GM21529 (cell line): ENCODE measurements around the gene CANT1.

Experiments
- ATAC-seq: cut with Tn5 transposase; IDR thresholded peaks from one replicate; pipeline ENCODE4 v1.9.1; 2021; ENCODE audit not compliant: unreplicated experiment

Gene CANT1

DNA sequence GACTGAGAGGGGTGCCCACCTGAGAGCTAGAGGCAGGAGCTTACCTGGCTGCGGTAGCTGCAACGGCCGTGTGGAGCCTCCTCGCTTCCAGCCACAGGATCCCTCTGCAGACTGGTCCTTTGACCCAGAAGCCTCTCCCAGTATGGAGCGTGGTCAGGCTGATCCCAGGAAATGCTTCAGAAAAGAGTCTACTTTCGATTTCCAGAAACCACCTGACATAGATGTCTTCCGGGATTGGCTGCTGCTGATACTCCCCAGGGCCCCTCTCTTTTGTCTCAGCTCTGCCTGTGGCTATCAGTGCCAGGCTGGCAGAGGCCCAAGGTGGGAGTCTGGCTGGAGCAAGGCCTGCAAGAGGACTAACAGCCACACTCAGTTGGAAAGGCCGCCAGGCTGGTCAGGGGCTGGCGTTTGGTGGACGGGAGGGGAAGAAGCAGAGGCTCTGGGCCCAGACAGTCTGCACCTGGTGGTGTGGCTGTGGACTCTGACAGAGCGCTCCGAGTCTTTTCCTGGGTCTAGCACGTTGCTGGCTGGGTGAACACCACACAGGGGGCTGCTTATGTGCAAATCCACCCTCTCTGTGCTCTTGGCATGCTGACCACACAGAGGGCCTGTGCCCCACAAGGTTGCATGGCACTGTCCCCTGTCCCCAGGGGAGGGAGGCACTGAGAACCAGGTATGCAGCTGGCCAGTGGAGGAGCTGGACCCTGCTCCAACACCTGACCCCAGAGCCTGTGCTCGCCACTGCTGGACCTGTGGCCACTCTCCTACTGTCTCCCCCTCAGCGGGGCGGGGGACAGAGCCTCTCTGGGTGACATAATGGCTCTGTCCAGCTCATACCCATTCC, 29.6 kb downstream of the CANT1 start, which contains the start of gene LGALS3BP:
Gene LGALS3BP (minus strand): TSS at position 144 of the 844 bp plus-strand sequence. CDS start 2,732 bp downstream, outside the sequence.
- ATAC-seq, result no peak

GRCh38 chr17:78977997-78978973, 31.3 kb downstream of the CANT1 start:
- no peak for ATAC-seq

DNA sequence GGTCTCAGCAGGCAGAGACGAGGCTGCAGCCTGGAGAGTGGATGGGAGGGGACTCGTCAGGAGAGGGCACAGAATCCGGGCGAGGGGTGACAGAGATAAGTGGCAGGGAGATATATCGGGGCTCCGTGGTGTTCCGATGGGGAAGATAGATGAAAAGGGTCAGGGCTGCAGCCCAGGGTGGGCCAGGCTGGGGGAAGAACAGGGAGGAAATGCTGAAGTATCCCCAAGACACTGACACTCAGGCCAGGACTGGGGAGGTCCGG, 32.0 kb downstream of the CANT1 start:
- ATAC-seq, result no peak

DNA sequence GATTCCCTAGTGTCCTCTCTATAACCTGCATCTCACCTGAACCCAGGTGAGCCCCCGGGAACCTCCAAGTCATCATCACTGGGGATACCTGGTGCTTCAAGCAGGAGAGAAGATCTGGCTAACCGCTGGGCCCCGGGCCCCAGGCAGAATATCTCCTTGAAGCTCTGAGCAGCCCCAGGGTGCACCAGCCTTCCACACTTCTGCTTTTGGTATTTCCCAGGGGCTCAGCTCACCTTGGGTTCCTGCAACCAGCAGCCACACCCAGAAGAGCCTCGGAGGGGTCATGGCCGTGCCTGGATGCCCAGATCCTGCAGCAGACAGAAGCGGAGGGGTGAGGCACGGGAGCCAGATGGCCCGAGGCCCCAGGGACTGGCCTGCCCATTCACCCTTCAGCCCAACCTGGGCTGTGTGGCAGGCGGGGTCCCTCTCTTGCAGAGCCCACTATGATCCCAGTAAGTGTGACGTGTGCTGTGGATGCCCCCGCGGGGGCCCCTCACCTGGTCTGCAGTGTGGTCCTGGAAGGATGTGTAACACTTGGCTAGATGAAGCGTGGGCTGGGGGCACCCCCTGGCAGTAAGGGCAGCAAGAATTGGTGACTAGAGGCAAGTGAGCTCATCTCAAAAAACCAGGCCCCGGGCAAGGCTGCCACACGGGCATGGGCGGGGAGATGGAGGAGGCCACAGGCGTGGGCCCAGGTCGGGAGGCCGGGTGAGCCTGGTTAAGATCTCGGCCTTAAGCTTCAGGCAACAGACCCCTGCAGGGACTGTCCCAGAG, 32.5 kb downstream of the CANT1 start:
- no peak for ATAC-seq

DNA sequence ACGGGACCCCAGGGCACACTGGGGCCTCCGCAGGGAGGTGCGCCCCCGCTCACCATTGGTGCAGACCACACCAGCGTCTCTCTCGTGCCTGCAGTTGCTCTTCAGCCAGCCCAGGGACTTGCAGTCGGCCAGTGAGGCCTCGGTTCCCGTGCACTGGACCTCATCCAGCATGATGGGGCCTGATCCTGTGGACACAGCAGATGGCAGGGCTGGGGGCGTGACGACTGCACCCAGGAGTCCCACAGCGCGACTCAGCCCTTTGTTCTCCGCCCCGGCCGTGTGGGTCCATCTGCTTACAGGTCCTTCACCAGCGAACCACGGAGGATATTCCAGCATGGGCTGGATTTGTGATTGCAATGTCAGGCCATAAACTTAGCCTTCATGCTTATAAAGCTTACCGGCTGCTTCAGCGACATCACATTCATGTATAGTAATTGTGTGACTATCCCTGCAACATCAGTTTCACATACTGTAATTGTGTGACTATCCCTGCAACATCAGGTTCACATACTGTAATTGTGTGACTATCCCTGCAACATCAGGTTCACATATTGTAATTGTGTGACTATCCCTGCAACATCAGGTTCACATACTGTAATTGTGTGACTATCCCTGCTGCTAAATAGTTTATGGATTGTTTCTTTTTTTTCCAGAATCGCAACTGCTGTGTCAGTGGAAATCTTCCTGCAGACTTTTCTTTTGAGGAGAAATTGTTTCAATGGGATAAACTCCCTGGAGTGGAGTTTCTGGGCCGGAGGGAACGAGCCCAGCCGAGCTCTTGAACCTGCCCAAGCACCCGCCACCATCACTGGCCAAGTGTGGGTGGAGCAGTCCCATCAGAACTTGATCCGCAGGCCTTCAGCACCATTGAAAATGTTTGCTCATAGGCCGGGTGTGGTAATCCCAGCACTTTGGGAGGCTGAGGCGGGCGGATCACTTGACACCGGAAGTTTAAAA, 34.7 kb downstream of the CANT1 start:
- no peak for ATAC-seq

GRCh38 chr17:78973792-78974520, 35.6 kb downstream of the CANT1 start:
- no peak for ATAC-seq

DNA sequence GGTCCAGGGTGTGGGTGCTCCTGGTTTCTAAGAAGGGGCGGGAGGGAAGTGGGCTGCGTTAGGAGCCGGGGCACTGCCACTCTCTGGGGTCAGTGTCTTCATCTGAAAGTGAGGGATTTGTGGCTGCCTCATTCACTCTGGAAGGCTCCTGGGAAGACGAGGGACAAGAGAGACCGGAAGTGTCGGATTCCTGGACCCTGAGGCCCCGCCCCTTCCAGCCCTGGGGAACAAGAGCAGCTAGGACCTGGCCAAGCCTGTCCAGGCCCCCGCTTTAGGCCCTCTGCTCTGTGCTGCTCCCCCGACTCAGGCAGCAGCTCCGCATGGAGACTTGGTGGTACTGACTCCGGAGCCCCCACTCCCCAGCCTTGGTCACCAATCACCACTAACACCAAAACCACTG, 36.4 kb downstream of the CANT1 start:
- no peak for ATAC-seq

- ATAC-seq, result no peak
These were observed 37.0 kb downstream of the CANT1 start for GRCh38 chr17:78972507-78973105.

GRCh38 chr17:78971756-78972506, 37.6 kb downstream of the CANT1 start:
- ATAC-seq, result no peak

DNA sequence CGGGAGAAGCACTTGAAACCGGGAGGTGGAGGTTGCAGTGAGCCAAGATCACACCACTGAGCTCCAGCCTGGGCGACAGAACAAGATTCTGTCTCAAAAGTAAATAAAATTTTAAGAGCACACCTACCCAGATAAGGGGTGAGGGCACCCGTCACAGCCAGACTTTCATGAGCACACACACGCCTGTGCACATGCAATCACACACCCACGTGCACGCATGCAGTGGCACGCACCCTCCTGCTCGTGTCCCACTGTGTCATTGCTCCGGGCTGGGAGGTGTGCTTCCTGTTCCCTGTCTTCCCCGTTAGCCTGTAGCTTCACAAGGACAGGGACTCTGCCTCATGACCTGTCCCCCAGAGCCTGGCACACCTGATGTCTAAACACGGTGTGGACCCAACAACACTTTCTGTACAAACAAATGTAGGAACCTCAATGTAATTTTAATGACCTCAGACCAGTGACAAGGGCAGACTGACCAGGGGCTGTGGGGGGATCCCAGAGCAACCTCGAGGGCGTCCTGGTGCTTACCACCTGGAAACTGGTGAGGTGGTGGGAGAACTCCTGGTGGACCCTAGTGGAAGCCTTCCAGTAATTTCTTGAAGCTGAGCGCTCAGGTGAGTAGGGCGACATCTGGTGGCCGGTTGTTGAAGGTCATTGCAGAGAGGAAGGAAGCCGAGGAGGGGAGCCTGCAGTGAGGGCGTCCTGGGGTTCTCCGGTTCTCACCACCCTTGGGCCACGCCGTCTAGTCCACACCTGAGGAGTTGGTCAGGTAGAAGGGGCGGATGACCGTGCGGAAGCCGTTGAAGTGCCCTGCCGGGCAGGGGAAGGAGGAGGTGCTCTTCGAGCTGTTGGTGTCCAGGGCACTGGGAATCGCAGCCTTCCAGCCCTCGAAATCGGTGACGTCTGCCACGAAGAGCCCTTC, 38.5 kb downstream of the CANT1 start:
- no peak for ATAC-seq

DNA sequence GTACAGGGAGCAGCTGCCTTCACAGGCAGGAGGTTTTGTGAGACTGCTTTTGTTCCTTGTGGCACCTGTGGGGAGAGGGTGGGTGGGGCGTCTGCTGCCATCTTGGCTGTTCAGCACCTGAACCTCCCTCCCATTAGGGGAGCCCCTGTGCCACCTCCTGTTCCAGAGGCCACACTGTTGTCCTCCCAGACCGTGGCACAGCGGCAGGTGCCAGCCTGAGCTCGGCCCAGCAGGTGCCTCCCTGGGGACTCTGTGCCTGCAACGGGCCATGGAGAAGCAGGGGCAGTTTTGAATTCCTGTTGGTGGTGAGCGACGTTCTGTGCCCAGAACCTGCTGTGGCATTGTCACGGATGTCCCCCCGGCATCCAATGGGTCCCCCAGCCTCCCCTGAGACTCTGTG, 39.7 kb downstream of the CANT1 start:
- ATAC-seq, result no peak

DNA sequence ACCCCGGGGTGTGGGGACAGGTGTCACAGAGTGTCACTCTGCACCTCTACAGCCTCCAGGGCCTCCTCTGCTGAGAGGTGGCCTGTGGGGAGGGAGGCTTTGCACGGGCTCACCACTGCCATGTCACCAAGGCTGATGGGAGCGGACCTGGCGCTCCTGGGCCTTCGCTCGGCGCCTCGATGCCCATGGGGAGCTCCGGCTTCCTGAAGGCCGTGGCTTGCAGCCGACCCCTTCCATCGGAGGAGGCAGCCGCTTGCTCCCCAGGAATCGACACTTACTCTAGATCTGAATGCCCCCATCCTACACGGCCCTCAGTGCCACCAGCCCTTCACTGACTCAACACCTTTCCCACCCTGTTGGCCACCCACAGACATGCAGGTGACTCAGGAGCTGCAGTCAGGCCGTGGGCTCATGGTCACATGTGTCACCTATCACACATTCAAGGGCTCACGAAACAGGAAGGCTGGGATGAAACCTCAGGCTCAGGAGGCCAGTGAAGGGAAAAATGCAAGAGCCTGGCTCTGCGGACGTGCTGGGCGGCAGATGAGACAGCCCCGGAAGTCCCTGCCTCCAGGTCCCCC, 41.7 kb downstream of the CANT1 start:
- ATAC-seq, result no peak

DNA sequence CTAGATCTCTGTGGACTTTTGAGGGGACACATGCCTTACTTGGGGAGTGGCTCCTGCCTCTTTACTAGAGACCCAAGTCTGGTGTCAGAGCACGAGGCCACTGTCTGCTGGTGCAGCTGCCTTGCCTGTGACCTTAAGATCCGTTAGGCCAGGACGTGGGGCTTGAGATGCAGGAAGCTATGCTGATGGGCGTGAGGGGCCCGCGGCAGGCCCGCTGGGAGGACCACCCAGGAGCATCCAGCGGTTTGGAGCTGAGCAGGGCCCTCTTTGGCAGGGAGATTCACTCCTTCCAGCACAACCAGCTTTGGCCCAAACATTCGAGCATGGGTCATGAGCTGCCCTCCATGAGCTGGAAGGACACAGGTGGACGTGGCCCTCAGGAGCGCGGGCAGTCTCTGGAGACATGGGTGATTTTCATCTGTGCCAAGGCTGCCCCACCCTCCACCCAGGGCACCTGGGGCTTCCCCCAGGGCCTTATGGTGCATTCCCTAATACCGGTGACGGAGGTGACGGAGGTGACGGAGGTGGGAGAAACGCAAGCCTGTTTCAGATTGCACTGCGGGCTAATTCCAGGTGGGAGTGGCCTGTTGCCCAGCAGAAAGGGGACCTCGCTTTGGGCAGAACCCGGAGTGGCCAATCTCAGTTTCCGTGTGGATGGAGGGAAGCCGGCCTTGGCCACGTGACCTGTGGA, 42.5 kb downstream of the CANT1 start:
- no peak for ATAC-seq

- no peak for ATAC-seq
These were observed 43.3 kb downstream of the CANT1 start for GRCh38 chr17:78966123-78966813.

GRCh38 chr17:78965491-78965924, 44.1 kb downstream of the CANT1 start:
- ATAC-seq, result no peak

GRCh38 chr17:78963378-78963777, 46.2 kb downstream of the CANT1 start:
- ATAC-seq, result no peak
